ENCODE data around the gene DHRS7B. TPM values are rescaled to one million over a fixed set of nuclear protein-coding genes. Genes with fewer than 3 reads are reported as not detected.
A peak's percentile ranks its signal among the peaks of the same experiment; 100 is the strongest.

Gene DHRS7B
- total RNA-seq, 4 donors from 2014 or later: 14.6 to 80.6 (median 47.7) TPM

- Histone ChIP-seq H3K27ac (peak overlapping the region in 3 of 4 donors; percentile 10 to 65 (median 22)), H3K4me3 (no peak overlapping the region), H3K27me3 (no peaks in the 10 kb centered on the region), H3K4me1 (peaks cover 5 to 32% (median 14%) of the 10 kb centered on the region in 4 donors), H3K36me3 (no peaks in the 10 kb centered on the region), H3K9me3 (no peaks in the 10 kb centered on the region)
- TF ChIP-seq EP300 (IDR thresholded peaks at IDR 0.05; ENCODE audit: low read depth): no peak
- no peak for TF ChIP-seq POLR2AphosphoS5 (IDR thresholded peaks at IDR 0.05)
- no peak for TF ChIP-seq CTCF (IDR thresholded peaks at IDR 0.05)
- no peak for TF ChIP-seq POLR2A (IDR thresholded peaks at IDR 0.05)
- no peak for DNase-seq
- in situ Hi-C loops (cut with MboI; ENCODE audit: low pct_ligation_motif_present in 1 of 4, low pct_unique_long_range_greater_than_20kb in 1 of 4, low sequenced_read_pairs in 3 of 4): no loop called here
- WGBS, 2 donors (ENCODE audit: low coverage in 1 of 2): 57 to 75% methylated on average over 1 to 7 of the region's 7 CpGs
- intact Hi-C loops (cut with DNase I; ENCODE audit: low total_unique reads): no loop called here
These were observed 44.0 kb downstream of the DHRS7B start for GRCh38 chr17:21170809-21171208.

- 71 to 80% methylated on average over 7 to 12 of the region's 12 CpGs for WGBS, 2 donors (ENCODE audit: low coverage in 1 of 2)
- no peaks in the 10 kb centered on the region for H3K9me3 ChIP-seq
- intact Hi-C loops (cut with DNase I; ENCODE audit: low total_unique reads) (no loop called here), in situ Hi-C loops (cut with MboI; ENCODE audit: low pct_ligation_motif_present in 1 of 4, low pct_unique_long_range_greater_than_20kb in 1 of 4, low sequenced_read_pairs in 3 of 4) (no loop called here)
- no peaks in the 10 kb centered on the region for H3K36me3 ChIP-seq
- no peaks in the 10 kb centered on the region for H3K27me3 ChIP-seq
- no peak for TF ChIP-seq CTCF (IDR thresholded peaks at IDR 0.05)
- TF ChIP-seq POLR2AphosphoS5 (IDR thresholded peaks at IDR 0.05): no peak
- TF ChIP-seq POLR2A (IDR thresholded peaks at IDR 0.05): no peak
- TF ChIP-seq EP300 (IDR thresholded peaks at IDR 0.05; ENCODE audit: low read depth): no peak
- DNase-seq: no peak
- H3K4me1 ChIP-seq: peaks cover 2 to 25% (median 10%) of the 10 kb centered on the region in 4 donors
- no peak overlapping the region for H3K4me3 ChIP-seq
- H3K27ac ChIP-seq: peak overlapping the region in 3 of 4 donors; percentile 10 to 65 (median 22)
These were observed 44.7 kb downstream of the DHRS7B start for GRCh38 chr17:21171309-21171922.

- intact Hi-C loops (cut with DNase I; ENCODE audit: low total_unique reads) (no loop called here), in situ Hi-C loops (cut with MboI; ENCODE audit: low pct_ligation_motif_present in 1 of 4, low pct_unique_long_range_greater_than_20kb in 1 of 4, low sequenced_read_pairs in 3 of 4) (no loop called here)
- 92 to 100% methylated on average over 5 to 17 of the region's 17 CpGs for WGBS, 2 donors (ENCODE audit: low coverage in 1 of 2)
- DNase-seq: no peak
- Histone ChIP-seq H3K4me3 (no peak overlapping the region), H3K4me1 (peaks cover 0 to 20% (median 8%) of the 10 kb centered on the region in 4 donors), H3K27ac (peak overlapping the region in 1 of 4 donors; percentile 65), H3K27me3 (no peaks in the 10 kb centered on the region), H3K36me3 (no peaks in the 10 kb centered on the region), H3K9me3 (no peaks in the 10 kb centered on the region)
- no peak for TF ChIP-seq POLR2A (IDR thresholded peaks at IDR 0.05)
These were observed 45.3 kb downstream of the DHRS7B start for GRCh38 chr17:21171970-21172510.

GRCh38 chr17:21172846-21173245 lies 46.1 kb downstream of the DHRS7B start:
- no peaks in the 10 kb centered on the region for H3K27me3 ChIP-seq
- no peak for DNase-seq
- no peaks in the 10 kb centered on the region for H3K36me3 ChIP-seq
- no peak overlapping the region for H3K4me3 ChIP-seq
- no peak for TF ChIP-seq CTCF (IDR thresholded peaks at IDR 0.05)
- no peak for TF ChIP-seq POLR2A (IDR thresholded peaks at IDR 0.05)
- no peak for TF ChIP-seq EP300 (IDR thresholded peaks at IDR 0.05; ENCODE audit: low read depth)
- no peak for TF ChIP-seq POLR2AphosphoS5 (IDR thresholded peaks at IDR 0.05)
- peaks cover 0 to 12% (median 4%) of the 10 kb centered on the region in 4 donors for H3K4me1 ChIP-seq
- 60 to 95% methylated on average over 1 to 6 of the region's 6 CpGs for WGBS, 2 donors (ENCODE audit: low coverage in 1 of 2)
- intact Hi-C loops (cut with DNase I; ENCODE audit: low total_unique reads): no loop called here
- H3K9me3 ChIP-seq: no peaks in the 10 kb centered on the region
- no peak overlapping the region for H3K27ac ChIP-seq
- in situ Hi-C loops (cut with MboI; ENCODE audit: low pct_ligation_motif_present in 1 of 4, low pct_unique_long_range_greater_than_20kb in 1 of 4, low sequenced_read_pairs in 3 of 4): no loop called here

Data from transverse colon (tissue), 4 donors.